ENCODE measurements around the gene VPS37B. TPM values are rescaled to one million over a fixed set of nuclear protein-coding genes. Genes with fewer than 3 reads are reported as not detected.
"Not testable (repeated sequence)": the region's sequence is repeated elsewhere in the genome, so short reads cannot be mapped to it uniquely, and the experiment has no call there.

The VPS37B gene, protein sequence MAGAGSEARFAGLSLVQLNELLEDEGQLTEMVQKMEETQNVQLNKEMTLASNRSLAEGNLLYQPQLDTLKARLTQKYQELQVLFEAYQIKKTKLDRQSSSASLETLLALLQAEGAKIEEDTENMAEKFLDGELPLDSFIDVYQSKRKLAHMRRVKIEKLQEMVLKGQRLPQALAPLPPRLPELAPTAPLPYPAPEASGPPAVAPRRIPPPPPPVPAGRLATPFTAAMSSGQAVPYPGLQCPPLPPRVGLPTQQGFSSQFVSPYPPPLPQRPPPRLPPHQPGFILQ
- 5.5 TPM for polyA plus RNA-seq (2012; ENCODE audit: missing spikeins)

DNA sequence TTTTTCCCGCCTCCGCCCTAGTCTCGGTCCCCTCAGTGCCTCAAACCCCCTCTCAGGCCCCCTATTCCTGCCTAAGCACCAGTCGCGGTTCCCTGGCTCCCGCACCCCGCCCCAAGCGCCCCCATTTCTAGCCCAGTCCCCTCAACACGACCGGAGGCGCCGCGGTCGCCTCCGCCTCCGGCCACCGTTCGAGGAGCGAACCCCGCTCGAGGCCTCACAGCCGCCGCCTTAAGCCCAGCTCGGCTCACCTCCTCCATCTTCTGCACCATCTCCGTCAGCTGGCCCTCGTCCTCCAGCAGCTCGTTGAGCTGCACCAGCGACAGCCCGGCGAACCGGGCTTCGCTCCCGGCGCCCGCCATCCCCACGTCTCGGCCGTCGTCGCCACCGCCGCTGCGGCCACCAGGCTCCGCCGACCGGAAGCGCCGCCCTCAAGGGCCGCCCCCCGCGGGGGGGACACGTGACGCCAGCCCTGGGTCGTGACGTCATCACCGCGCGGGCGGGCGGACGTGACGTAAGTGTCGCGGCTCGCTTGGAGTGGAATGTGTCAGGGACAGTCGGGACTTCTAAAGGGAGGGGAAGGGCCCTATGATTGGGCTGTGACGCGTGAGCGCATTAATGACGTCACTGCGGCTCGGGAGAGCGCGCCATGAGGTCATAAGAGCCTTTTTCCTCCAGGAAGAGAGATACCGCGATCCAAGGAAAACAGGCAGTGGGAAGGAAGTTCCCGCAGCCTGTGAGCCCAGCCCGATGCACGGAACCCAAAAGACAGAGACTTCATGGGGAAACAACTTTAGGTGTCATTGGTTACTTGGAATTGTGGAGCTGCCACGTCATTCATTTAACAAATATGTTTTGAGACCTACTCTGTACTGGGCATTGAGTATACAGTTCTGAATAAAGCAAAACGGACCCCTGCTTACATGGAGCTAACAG lies at the start of gene VPS37B:
TSS of gene VPS37B (minus strand) at position 421 of the 933 bp plus-strand sequence. CDS start at position 359, 62 bp downstream.
- TF ChIP-seq POLR2A (IDR thresholded peaks at IDR 0.05; ENCODE audit: low read depth, low read length) (peak; percentile 66; the same call in 1 of the 2 replicates), TAF1 (IDR thresholded peaks at IDR 0.05; ENCODE audit: borderline replicate concordance, low read depth, low read length) (peak; percentile 32; the same call in 1 of the 2 replicates), POLR2AphosphoS5 (IDR thresholded peaks at IDR 0.05; ENCODE audit: low read depth, low read length) (0 out of 2 replicates have a peak, but pooled peaks have one; percentile 48)
- DNase-seq (ENCODE audit: insufficient read length) (peak; percentile 73), FAIRE-seq (peak; percentile 91)

DNA sequence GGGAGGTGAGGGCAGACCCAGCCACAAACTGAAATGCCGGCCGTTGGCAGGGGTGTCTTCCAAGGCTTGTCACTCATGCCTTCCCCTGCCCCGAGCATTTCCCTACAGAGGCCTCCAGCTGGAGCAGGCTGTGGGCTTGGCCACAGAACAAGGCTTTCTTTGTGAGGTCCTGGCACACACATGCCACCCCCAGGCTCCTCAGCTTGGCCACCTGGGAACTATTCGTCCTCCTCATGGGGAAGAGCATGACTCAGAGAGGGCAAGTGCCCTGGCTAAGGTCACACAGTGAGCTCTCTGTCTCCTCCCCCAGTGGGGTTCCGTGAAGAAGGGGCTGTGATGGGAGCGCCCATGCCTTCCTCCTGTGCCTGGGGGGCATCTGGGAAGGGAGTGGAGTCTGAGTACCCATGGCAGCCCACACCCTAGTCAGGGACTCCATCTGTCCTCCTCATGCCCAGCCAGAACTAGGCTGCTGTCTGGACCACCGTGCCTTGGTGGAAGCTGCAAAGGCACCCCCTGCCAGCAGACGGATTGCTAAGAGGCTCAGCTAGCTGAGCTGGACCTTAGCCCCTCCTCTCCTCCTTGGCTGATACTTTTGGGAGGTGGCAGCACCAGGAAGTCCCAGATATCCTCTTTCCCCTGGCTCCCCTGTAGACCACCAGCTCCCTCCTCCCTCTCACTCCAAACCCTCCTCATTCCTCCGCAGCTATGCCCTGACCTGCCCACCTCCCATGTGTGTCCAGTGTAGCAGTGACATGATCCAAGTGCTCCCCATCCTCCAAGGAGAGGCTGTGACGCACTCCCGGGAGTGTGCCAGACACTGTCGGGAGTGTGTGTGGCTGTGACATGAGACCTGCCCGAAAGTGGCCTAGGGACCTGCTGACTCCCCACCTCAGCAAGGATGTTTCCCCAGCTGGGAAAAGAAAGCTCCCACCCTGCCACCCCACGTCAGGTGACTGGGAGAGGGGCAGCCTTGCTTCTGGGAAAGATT lies 49.0 kb upstream of the VPS37B start:
- FAIRE-seq (no peak), DNase-seq (ENCODE audit: insufficient read length) (no peak)

DNA sequence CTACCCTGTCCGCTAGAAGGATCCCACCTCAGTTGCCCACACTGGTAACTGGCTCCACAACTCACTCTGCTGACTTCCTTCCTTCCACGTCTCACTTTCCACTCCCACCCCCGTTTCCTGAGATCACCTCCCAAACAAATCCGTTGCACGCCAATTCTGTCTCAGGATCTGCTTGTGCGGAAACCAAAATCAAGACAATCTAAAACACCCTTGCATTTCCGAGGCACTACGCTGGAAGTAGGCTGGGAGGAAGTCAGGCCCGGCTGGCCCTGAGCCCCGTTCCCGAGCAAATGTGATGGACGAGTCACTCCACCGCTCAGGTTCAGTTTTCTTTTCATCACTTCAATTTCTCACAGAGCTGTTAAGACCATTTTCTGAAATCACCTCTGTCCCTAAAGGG lies 47.3 kb upstream of the VPS37B start:
- TF ChIP-seq TAF1 (IDR thresholded peaks at IDR 0.05; ENCODE audit: borderline replicate concordance, low read depth, low read length) (no peak), POLR2AphosphoS5 (IDR thresholded peaks at IDR 0.05; ENCODE audit: low read depth, low read length) (no peak), POLR2A (IDR thresholded peaks at IDR 0.05; ENCODE audit: low read depth, low read length) (no peak)
- FAIRE-seq (no peak), DNase-seq (ENCODE audit: insufficient read length) (no peak)

More for the DNA sequence above, 49.0 kb upstream of the VPS37B start:
- TF ChIP-seq TAF1 (IDR thresholded peaks at IDR 0.05; ENCODE audit: borderline replicate concordance, low read depth, low read length) (no peak), POLR2A (IDR thresholded peaks at IDR 0.05; ENCODE audit: low read depth, low read length) (no peak), POLR2AphosphoS5 (IDR thresholded peaks at IDR 0.05; ENCODE audit: low read depth, low read length) (no peak)

DNA sequence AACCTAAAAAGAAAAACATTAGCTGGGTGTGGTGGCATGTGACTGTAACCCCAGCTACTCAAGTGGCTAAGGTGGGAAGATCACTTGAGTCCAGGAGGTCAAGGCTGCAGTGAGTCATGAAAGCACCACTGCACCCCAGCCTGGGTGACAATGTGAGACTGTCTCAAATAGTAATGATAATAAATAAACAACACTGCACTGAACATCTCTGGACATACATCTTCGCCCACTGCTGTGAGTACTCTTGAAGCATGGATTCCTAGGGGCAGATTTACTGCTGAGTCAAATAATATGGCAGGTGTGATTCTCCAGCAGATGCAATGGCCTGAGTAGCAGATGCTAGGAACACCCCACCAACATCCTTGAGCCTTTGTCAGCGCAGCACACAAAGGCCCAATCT lies 46.7 kb upstream of the VPS37B start:
- no peak for TF ChIP-seq TAF1 (IDR thresholded peaks at IDR 0.05; ENCODE audit: borderline replicate concordance, low read depth, low read length)
- no peak for TF ChIP-seq POLR2A (IDR thresholded peaks at IDR 0.05; ENCODE audit: low read depth, low read length)
- no peak for TF ChIP-seq POLR2AphosphoS5 (IDR thresholded peaks at IDR 0.05; ENCODE audit: low read depth, low read length)
- DNase-seq (ENCODE audit: insufficient read length) (no peak), FAIRE-seq (no peak)

DNA sequence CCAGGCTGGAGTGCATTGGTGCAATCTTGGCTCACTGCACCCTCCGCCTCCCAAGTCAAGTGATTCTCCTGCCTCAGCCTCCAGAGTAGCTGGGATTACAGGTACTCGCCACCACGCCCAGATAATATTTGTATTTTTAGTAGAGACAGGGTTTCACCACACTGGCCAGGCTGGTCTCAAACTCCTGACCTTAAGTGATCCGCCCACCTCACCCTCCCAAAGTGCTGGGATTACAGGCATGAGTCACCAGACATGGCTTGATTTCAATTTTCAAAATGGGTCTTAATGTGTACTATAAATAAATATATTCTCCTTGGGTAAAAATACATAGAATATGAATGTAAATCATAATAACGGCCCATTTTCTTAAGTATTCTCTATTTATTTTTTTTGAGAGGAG lies 45.4 kb upstream of the VPS37B start:
- DNase-seq (ENCODE audit: insufficient read length); FAIRE-seq: not testable (repeated sequence)

DNA sequence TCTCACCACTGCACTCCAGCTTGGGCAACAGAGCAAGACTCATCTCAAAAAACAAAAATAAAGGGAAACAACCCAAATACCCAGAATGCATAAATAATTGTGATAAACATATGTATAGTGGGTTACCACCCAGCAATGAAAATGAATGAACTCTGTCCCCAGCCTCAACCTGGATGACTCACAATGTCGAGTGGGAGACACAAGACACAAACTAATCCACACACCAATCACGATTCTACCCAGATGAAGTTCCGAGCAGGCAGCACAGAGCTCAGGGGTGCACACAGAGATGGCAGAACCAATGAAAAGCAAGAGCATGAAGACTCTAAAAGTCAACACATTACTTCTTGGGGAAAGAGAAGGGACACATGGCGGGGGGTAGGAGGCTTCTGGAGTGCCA lies 43.2 kb upstream of the VPS37B start:
- DNase-seq (ENCODE audit: insufficient read length) (no peak), FAIRE-seq (no peak)
- TF ChIP-seq TAF1 (IDR thresholded peaks at IDR 0.05; ENCODE audit: borderline replicate concordance, low read depth, low read length) (no peak), POLR2AphosphoS5 (IDR thresholded peaks at IDR 0.05; ENCODE audit: low read depth, low read length) (no peak), POLR2A (IDR thresholded peaks at IDR 0.05; ENCODE audit: low read depth, low read length) (no peak)

DNA sequence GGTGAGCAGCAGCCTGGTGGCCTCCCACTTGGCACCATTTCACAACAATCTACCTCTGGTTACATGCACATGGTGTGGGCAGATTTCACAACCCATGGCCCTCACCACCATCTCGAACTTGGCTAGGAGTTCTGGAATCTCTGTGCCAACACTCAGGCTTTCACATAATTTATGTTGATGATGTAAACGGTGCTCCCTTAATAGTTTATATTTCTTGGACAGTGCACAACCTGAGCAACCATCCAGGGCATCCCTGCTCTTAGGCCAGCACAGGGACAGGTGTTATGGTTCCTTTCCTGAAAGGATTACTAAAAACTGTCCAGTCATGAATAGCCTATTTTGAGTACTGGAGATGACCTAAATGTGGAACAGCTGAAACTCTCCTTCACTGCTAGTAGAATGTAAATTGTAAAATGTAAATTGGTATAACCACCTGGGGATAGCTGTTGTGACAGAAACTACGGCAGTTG lies 41.7 kb upstream of the VPS37B start:
- FAIRE-seq (no peak), DNase-seq (ENCODE audit: insufficient read length) (no peak)
- TF ChIP-seq TAF1 (IDR thresholded peaks at IDR 0.05; ENCODE audit: borderline replicate concordance, low read depth, low read length) (no peak), POLR2AphosphoS5 (IDR thresholded peaks at IDR 0.05; ENCODE audit: low read depth, low read length) (no peak), POLR2A (IDR thresholded peaks at IDR 0.05; ENCODE audit: low read depth, low read length) (no peak)

DNA sequence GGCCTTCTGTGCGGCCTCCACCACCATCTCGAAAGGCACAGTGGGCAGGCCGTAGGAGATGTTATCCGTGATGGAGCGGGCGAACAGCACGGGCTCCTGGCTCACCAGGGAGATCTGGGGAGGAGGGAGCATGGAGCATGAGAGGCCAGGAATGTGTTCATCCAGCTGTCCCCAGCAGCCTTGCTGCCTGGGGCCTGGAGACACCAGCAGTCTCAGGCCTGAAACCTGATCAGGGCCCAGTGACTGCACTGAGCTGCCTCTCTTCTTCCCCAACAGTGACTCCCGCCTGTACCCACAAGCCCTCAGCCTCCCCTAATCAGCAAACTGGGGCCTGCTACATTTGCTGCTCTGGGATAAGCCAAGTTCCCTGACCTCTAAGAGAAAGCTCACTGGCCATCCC lies 39.4 kb upstream of the VPS37B start:
- no peak for DNase-seq (ENCODE audit: insufficient read length)

DNA sequence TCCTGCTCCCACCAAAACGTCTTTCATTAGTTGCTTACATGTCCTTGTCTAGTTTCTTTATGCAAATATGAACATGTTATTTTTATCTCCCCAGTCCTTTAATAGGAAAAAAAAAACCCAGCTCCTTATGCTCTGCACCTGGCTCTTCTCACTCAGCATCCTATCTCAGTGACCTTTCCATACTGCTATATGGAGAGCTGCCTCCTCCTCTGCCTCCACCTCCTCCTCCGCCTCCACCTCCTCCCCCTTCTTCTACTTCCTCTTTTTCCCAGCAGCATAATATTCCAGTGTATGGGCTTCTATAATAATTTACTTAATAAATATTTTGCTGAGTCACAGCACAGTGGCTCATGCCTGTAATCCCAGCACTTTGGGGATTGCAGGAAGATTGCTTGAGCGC lies 38.8 kb upstream of the VPS37B start:
- peak; percentile 85 for FAIRE-seq
- TF ChIP-seq TAF1 (IDR thresholded peaks at IDR 0.05; ENCODE audit: borderline replicate concordance, low read depth, low read length), result no peak
- TF ChIP-seq POLR2AphosphoS5 (IDR thresholded peaks at IDR 0.05; ENCODE audit: low read depth, low read length), result no peak
- no peak for TF ChIP-seq POLR2A (IDR thresholded peaks at IDR 0.05; ENCODE audit: low read depth, low read length)
- DNase-seq (ENCODE audit: insufficient read length), result no peak

More for the DNA sequence above, 39.4 kb upstream of the VPS37B start:
- TF ChIP-seq TAF1 (IDR thresholded peaks at IDR 0.05; ENCODE audit: borderline replicate concordance, low read depth, low read length) (no peak), POLR2A (IDR thresholded peaks at IDR 0.05; ENCODE audit: low read depth, low read length) (no peak), POLR2AphosphoS5 (IDR thresholded peaks at IDR 0.05; ENCODE audit: low read depth, low read length) (no peak)
- peak; percentile 50 for FAIRE-seq

DNA sequence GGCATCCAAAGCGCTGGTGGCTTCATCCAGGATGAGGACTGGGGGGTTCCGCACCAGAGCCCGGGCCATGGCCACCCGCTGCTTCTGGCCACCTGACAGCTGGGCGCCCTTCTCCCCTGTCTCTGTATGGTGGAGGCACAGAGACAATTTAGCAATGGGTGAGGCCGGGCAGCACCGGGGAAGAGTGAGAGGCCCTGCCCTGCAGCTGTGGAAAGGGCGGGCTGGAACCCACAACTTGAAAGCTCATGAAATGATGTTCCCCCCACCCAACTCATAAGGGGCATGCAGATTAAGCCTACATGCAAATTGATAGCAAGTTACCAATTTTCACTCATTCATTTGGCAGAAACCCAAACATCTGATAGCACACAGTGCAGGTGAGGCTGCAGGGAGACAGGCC lies 36.3 kb upstream of the VPS37B start:
- DNase-seq (ENCODE audit: insufficient read length) (no peak), FAIRE-seq (no peak)
- TF ChIP-seq POLR2AphosphoS5 (IDR thresholded peaks at IDR 0.05; ENCODE audit: low read depth, low read length) (no peak), TAF1 (IDR thresholded peaks at IDR 0.05; ENCODE audit: borderline replicate concordance, low read depth, low read length) (no peak), POLR2A (IDR thresholded peaks at IDR 0.05; ENCODE audit: low read depth, low read length) (no peak)

Data from GM12892 (cell line).